ENCODE measurements around the gene TRAK1. TPM values are rescaled to one million over a fixed set of nuclear protein-coding genes. Genes with fewer than 3 reads are reported as not detected.

TRAK1 gene
- total RNA-seq, 2 experiments from 2014 or later = 62.5 to 88.3 TPM

DNA sequence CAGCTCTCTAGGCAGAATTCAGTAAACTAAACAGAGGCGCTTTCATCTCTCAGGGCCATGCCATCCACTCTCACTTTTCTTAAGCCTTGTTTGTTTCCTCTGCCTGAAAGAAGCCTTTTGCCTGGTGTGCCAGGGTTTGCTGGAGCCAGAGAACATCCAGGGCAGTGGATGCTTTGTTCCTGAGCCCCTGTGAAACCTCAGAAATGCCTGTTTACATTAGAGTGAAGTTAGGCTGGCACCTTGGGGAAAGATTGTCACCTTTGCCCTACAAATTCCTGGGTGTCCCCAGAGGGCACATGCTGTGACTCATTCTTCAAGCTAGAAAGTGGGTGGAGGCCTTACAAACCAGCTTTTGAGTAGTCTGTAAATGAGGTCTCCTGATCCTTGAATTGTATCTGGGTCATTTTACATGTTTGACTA is 10.7 kb upstream of the TRAK1 start:
- Histone ChIP-seq H3K36me3 (ENCODE audit: insufficient read depth, low read length) (peaks cover 22% of the 10 kb centered on the region), H3K27ac (ENCODE audit: low read depth, low read length, poor library complexity, severe bottlenecking) (peak overlapping the region; percentile 30), H3K9me3 (ENCODE audit: low read length) (peaks cover 18% of the 10 kb centered on the region), H3K9me2 (ENCODE audit: insufficient read depth, low read length) (no peaks in the 10 kb centered on the region), H4K20me1 (ENCODE audit: insufficient read depth, low read length) (peaks cover 16% of the 10 kb centered on the region), H3K4me3 (ENCODE audit: low read depth, low read length, poor library complexity, severe bottlenecking) (no peak overlapping the region), H2AFZ (ENCODE audit: low read length) (no peak overlapping the region), H3K79me2 (ENCODE audit: insufficient read depth, low read depth, low read length) (peaks cover 99% of the 10 kb centered on the region), H3K4me1 (ENCODE audit: insufficient read depth, low read length, poor library complexity, severe bottlenecking) (peaks cover 50% of the 10 kb centered on the region), H3K4me2 (ENCODE audit: low read length) (peak overlapping the region; percentile 33; the same call in 1 of the 2 replicates)
- no peak for DNase-seq (ENCODE audit: low spot score)
- BruUV-seq (replicated peaks) = no TSS peak
- no peak for TF ChIP-seq EZH2phosphoT487 (IDR thresholded peaks at IDR 0.05; ENCODE audit: borderline replicate concordance, low read depth, low read length)
- TF ChIP-seq, protein P1, sequence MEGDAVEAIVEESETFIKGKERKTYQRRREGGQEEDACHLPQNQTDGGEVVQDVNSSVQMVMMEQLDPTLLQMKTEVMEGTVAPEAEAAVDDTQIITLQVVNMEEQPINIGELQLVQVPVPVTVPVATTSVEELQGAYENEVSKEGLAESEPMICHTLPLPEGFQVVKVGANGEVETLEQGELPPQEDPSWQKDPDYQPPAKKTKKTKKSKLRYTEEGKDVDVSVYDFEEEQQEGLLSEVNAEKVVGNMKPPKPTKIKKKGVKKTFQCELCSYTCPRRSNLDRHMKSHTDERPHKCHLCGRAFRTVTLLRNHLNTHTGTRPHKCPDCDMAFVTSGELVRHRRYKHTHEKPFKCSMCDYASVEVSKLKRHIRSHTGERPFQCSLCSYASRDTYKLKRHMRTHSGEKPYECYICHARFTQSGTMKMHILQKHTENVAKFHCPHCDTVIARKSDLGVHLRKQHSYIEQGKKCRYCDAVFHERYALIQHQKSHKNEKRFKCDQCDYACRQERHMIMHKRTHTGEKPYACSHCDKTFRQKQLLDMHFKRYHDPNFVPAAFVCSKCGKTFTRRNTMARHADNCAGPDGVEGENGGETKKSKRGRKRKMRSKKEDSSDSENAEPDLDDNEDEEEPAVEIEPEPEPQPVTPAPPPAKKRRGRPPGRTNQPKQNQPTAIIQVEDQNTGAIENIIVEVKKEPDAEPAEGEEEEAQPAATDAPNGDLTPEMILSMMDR (conservative IDR thresholded peaks at IDR 0.05; ENCODE audit: low read length) = no peak
- intact Hi-C loops (cut with micrococcal nuclease; ENCODE audit: unreplicated experiment) = no loop called here
- POLR2A ChIA-PET = interaction anchor here (0.6 kb wide), 1 partner anchor 13 kb away, joined by 3 read pairs; no protein-coding TSS in a partner anchor
- CTCF ChIA-PET (ENCODE audit: unreplicated experiment) = no interaction called here

DNA sequence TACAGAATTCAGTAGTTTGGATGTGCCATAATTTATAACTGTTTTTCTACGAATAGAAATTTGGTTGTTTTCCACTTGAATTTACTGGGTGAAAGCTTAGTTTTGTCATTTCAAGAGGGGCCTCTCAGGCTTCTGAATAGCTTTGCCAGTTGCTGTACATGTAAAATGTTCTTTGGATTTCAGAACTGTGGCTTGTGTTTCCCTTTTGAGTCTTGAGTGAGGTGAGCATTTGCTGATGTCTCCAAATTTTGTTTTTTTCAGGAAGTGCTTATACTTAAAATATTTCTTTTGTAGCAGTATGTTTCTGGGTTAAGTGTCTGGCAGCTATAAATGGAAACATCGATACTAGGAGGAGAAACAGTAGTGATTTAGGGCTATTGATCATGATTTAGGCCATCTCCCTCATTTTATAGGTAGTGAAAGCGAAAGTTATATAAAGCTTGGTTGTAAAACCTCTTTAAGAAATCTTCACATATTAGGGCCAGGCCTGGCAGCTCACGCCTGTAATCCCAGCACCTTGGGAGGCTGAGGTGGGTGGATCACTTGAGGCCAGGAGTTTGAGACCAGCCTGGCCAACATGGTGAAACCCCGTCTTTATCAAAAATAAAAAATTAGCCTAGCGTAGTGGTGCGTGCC is 9.2 kb upstream of the TRAK1 start:
- H3K79me2 ChIP-seq (ENCODE audit: insufficient read depth, low read depth, low read length) = peaks cover 97% of the 10 kb centered on the region
- H3K9me2 ChIP-seq (ENCODE audit: insufficient read depth, low read length) = no peaks in the 10 kb centered on the region
- BruUV-seq (replicated peaks) = no TSS peak
- TF ChIP-seq EZH2phosphoT487 (IDR thresholded peaks at IDR 0.05; ENCODE audit: borderline replicate concordance, low read depth, low read length) = no peak
- no peak overlapping the region for H2AFZ ChIP-seq (ENCODE audit: low read length)
- peak overlapping the region; percentile 30 for H3K27ac ChIP-seq (ENCODE audit: low read depth, low read length, poor library complexity, severe bottlenecking)
- no peak for DNase-seq (ENCODE audit: low spot score)
- intact Hi-C loops (cut with micrococcal nuclease; ENCODE audit: unreplicated experiment) = no loop called here
- peaks cover 9% of the 10 kb centered on the region; the same call in 1 of the 2 replicates for H3K9me3 ChIP-seq (ENCODE audit: low read length)
- ChIA-PET POLR2A (interaction anchor here (0.5 to 2.4 kb wide), 8 partner anchors 9 to 521 kb away, joined by 3 to 11 read pairs (median 4); partner anchors contain the start of gene TRAK1), CTCF (ENCODE audit: unreplicated experiment) (no interaction called here)
- H3K4me1 ChIP-seq (ENCODE audit: insufficient read depth, low read length, poor library complexity, severe bottlenecking) = peaks cover 55% of the 10 kb centered on the region
- peaks cover 26% of the 10 kb centered on the region for H3K36me3 ChIP-seq (ENCODE audit: insufficient read depth, low read length)
- H3K4me2 ChIP-seq (ENCODE audit: low read length) = peak overlapping the region; percentile 47; the same call in 1 of the 2 replicates
- no peak overlapping the region for H3K4me3 ChIP-seq (ENCODE audit: low read depth, low read length, poor library complexity, severe bottlenecking)
- peaks cover 22% of the 10 kb centered on the region for H4K20me1 ChIP-seq (ENCODE audit: insufficient read depth, low read length)

DNA sequence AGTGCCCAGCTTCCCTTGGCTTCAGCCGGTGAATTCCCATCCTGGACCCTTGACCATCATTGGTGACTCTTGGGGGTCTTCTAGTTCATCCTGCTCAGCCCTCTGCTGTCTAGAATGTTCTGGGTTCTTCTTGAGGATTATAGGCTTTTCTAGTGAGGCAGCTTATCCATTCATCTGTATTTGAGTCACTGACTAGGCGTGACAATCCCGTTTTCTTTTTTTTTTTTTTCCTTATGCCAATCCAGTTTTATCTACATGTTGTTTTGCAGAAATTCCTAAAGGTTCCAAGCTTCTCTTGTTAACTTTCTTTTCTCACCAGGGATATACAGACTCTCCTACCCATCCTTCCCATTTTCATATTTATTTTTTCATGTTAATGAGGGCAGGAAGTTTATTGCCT is 6.6 kb upstream of the TRAK1 start:
- H3K4me2 ChIP-seq (ENCODE audit: low read length) = no peak overlapping the region

More for the DNA sequence above, 6.6 kb upstream of the TRAK1 start:
- Histone ChIP-seq H3K36me3 (ENCODE audit: insufficient read depth, low read length) (peaks cover 34% of the 10 kb centered on the region), H2AFZ (ENCODE audit: low read length) (no peak overlapping the region), H3K79me2 (ENCODE audit: insufficient read depth, low read depth, low read length) (peaks cover 78% of the 10 kb centered on the region), H4K20me1 (ENCODE audit: insufficient read depth, low read length) (peaks cover 22% of the 10 kb centered on the region), H3K27ac (ENCODE audit: low read depth, low read length, poor library complexity, severe bottlenecking) (no peak overlapping the region), H3K4me1 (ENCODE audit: insufficient read depth, low read length, poor library complexity, severe bottlenecking) (peaks cover 47% of the 10 kb centered on the region), H3K9me2 (ENCODE audit: insufficient read depth, low read length) (no peaks in the 10 kb centered on the region), H3K4me3 (ENCODE audit: low read depth, low read length, poor library complexity, severe bottlenecking) (no peak overlapping the region), H3K9me3 (ENCODE audit: low read length) (no peaks in the 10 kb centered on the region)
- intact Hi-C loops (cut with micrococcal nuclease; ENCODE audit: unreplicated experiment) = no loop called here
- no peak for DNase-seq (ENCODE audit: low spot score)
- no peak for TF ChIP-seq EZH2phosphoT487 (IDR thresholded peaks at IDR 0.05; ENCODE audit: borderline replicate concordance, low read depth, low read length)
- TF ChIP-seq, protein P1 (conservative IDR thresholded peaks at IDR 0.05; ENCODE audit: low read length) = no peak
- ChIA-PET CTCF (ENCODE audit: unreplicated experiment) (no interaction called here), POLR2A (interaction anchor here (0.7 to 1.1 kb wide), 4 partner anchors 9 to 121 kb away, joined by 3 read pairs; no protein-coding TSS in a partner anchor)
- BruUV-seq (replicated peaks) = no TSS peak

All from OCI-LY7 (cell line).